GM21390 (cell line): Measurements from ENCODE around the gene ASPRV1.

ENCODE experiments used
- ATAC-seq: cut with Tn5 transposase; IDR thresholded peaks from one replicate; pipeline ENCODE4 v1.9.1; 2021; ENCODE audit not compliant: unreplicated experiment

The ASPRV1 gene

DNA sequence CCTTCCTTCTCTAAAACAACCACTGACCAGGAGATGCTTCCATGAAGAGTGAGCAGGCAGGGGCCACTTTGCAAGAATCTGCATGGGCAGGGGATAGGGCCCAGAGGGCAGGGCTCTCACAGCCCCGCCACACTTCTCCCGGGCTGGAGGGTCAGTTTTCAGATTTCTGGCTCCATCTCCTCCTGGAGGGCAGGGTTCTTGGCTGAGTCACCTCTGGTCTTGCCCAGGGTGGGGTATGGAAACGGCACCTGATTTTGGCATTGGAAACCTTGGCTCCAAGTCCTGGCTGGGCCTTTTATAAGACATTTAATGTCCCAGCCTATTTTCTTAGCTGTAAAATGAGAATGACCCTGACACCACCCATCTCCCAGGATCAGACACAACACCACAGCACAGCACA lies 27.6 kb upstream of the ASPRV1 start:
- ATAC-seq: no peak

DNA sequence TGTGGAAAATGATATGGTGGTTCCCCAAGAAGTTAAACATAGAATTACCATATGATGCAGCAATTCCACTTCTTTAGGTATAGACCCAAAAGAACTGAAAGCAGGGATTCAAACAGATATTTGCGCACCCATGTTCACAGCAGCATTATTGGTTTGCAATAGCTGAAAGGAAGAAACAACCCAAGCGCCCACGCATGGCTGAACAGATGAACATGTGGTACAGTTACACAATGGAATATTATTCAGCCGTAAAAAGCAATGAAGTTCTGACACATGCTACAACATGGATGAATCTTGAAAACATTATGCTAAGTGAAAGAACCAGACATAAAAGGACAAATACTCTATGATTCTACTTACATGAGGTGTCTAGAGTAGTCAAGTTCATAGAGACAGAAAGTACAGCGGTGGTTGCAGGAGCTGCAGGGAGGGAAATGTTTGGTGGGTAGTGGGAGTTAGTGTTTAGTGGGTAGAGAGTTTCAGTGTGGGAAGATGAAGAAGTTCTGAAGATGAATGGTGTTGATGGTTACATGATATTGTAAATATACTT lies 26.7 kb upstream of the ASPRV1 start:
- no peak for ATAC-seq

DNA sequence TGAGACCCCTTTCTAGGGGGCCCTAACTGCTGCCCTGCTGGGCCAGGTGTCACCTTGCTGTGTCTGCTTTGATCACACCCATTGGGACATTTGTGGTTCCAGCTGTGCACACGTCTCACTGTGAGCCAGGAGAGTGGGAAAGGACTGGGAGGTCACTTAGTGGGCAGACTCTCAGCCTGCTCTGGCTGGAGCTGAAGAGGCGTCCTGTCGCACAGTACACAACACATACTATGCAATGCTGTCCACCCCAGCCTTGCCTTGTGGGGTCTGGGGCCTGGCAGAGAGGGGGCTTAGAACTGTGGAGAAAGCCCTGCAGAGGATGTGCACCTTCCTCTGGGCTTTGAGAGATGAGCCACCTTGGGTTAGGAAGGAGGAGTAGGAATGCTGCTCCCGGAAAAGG lies 25.3 kb upstream of the ASPRV1 start:
- no peak for ATAC-seq

DNA sequence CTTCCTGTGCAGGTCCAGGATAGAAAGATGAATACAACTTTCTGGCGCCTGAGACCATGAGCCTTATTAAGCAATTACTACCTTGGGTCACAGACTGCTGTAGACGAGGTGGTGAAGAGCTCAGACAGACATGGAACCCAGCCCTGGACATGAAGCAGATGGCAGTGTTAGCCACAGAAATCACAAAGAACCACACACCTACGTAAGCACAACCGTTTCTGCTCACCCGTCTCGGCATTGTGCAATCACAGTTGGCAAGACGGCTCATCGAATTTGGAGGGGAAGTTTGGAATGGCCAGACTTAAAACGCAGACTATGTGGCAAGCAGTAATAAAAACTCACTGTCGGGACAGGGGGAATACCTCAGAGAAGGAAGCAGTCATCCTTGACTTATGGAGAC lies 24.3 kb upstream of the ASPRV1 start:
- no peak for ATAC-seq

DNA sequence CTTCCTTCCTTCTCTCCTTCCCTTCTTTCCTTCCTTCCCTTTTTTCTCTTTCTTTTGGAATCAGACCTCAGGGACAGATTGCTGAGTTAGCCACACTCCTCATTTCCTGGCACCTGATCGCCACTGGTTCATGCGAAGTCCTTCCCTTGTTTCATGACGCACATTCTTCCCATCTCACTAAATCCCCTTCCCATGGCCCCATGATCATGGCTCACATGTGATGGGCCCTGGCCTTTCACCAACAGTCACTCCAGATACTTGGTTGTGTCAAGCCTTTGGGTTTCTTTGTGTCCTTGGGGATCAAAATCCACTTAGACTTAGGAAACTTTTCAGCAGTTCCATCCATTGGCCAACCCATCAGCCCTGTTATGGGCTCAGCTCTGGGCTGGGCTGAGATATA lies 23.8 kb upstream of the ASPRV1 start:
- ATAC-seq: no peak

DNA sequence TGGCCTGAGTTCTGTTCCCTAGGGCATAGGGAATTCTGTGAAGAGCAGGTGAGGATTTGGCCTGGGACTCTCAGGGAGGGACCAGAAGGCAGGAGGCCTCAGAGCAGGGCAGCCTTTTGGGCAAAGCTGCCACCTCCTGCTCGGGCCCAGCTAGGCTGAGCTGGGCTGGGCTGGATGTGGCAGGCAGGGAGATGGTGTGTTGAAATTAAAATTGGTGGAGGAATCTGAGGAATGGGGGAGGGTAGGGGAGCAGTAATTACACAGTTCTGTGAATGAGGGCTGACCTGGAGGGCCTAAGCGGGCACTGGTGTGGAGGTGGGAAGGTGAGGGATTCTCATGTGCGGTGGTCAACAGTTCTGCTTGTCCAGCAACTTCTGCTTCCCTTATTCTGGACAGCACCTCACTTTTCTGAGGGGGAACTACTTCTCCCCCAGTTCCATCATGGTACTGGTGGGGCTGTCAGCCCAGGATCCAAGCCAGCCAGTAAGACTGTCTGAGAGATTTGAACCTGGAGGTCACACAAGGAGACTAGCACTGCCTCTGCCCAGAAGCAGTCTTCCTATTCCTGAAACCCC lies 22.0 kb upstream of the ASPRV1 start:
- no peak for ATAC-seq

DNA sequence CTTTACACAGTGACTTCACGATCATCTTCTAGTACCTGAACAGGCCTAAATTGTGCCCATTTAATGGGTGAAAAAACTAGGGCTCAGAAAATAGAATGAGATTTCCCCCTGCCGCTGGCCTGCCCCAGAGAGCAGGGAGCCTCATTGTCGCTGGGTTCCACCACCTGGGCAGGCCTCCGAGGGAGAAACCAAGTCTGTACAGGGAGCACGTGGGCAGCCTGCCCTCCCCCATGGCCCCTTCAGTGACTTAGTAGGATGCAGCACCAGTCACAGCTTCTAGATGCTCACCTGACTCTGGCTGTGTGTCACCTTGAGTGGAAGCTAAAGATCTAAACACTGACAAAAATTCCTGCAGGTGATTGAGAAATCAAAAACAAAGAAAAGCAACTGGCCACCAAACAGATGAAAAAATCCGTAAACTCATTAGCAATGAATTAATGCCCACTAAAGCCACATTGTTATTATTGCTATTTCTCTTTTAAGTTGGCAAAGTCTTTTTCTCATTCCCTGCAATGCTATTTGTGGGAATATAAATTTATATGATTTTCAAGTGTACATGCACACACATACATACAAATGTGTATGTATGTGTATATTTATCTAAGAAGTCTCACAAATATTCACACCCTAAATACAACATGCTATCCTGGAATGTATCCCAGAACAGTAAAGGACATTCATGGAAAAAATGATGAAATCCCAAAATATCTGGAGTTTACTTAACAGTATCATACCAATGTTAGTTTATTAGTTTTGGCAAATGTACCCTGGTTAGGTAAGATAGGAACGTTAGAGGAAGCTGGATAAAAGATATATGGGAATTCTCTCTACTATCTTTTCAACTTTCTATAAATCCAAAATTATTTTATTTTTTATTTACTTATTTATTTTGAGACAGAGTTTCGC lies 18.7 kb upstream of the ASPRV1 start:
- ATAC-seq: no peak

DNA sequence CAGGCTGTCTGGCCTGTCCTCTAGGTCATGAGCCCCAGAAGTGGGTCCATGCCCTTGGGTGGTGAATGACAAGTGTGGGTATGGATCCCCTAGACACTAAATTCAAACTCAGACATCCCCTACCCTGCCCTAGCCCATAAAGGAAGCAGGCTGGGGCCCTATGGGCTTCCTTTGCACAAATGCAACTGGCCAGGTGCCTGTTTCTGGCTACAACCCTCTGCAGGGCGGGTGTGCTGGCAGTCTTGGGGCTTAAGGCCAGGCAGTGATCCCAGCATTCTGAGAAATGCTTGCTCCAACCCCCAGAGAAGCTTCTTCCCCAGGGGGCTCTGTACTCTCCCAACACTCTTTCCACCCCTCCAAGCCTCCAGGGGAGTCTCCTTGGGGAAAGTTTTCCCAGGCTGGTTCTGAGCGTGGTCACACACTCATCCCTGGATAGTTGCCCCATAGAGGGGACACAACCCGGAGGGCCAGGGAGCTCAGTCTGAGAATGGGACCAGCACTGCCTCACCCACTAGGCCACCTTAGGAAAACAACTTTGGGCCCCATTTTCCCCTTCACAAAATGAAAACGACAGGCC lies 16.6 kb upstream of the ASPRV1 start:
- no peak for ATAC-seq

DNA sequence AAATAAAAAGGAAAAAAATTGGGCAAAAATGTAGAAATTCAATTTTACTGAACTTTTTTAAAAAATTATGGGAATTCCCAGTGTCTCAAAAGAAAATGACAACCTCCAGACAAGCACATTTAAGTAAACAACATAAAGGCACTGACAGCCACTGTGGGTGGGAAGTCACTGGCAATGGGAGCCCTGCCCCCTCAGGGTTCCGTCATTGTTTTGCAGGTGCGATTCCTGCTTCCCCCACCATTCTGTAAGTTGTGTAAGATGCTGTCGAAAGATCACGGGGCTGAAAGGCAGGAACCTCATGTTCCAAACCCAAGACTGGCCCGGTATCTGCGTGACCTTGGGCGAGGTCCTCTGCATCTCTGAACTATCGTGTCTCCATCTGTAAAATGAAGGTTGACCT lies 15.8 kb upstream of the ASPRV1 start:
- no peak for ATAC-seq

DNA sequence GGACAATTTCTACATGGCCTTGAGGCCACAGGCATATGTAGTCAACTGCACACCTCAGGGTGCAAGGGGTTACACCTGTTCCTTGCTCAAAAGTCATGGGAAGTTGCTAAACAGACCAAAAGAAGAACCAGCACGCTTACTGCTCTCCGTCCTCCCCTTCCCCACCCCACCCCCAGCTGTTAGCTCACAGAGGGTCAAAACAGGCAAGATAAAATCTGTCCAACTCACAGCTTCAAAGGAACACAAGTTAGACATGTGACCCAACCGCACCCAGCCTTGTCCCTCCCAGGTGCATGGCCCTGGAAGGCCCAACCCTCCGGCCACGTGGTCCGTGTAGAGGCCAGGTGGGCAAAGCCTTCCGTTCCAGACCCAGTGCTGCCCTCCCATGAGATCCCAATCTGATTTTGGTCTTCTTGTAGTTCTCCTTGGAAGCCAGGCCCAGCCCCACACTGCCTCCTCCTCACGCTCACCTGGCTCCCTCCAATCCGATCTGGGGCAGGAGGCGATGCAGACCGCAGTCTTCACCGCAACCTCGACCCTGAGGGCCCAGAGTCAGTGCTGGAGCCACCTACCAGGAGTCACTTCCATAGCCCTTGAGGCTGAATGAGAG lies 14.5 kb upstream of the ASPRV1 start:
- no peak for ATAC-seq

DNA sequence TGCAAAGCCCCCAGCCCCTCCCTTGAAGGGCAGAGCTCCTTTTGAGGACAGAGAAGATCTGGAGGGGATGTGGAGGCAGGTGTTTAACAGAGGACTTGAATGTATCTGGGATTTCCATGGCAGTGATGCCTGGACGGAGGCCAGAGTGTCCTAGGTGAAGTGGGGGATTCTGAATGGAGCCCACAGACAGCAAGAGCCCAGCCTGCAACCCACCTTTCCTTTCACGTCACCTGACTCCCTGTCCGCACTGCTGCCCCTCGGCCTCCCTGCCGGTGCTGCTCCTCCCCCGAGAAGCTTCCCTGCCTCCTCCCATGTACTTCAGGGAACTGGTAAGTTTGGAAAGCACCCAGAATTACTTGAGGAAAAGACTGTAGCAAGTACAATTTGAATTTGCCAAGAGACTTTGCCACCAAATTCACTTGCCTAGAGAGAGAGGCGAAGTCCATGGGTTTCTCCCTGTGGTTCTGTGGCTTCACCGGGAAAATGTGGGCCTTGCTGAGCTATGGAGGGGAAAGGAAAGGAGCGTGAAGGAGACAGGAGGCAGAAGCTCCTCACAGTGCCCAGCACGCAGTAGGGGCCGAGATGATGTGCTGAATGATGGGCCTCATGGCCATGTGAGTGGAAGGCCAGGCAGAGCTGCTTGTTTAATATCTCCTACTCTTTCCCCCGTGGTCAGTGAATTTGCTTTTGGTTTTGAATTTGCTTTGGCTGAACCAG lies 13.9 kb upstream of the ASPRV1 start:
- no peak for ATAC-seq

DNA sequence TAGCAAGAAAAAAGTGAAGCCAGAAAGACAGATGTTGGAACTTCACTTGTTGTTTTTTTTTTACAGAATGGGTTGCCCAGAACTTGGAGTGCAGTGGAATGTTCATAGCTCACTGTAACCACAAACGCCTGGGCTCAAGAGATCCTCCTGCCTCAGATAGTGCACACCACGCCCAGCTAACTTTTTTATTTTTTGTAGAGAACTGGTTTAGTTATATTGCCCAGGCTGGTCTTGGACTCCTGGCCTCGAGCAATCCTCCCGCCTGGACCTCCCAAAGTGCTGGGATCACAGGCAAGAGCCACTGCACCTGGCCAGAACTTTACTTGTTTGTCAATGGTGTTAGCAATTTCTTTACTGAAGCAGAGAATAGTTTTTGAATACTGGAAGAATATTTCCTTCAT lies 11.9 kb upstream of the ASPRV1 start:
- no peak for ATAC-seq

DNA sequence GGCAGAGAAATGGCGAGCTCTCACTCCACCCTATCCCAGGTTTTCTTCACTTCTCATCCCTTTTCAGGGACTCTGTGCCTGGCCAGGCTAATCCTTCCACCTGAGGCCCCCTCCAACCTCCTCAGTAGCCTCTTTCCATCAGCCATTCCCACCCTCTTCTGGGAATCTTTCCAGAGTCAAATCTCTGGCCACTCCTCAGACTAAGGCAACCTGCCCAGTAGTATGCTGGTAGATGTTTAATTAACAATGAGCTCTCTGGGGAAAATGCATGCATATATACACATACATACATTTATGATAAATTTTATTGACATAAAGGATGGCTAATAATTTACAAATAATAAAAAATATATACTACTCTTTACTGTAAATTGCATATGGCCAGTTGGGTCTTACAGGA lies 11.4 kb upstream of the ASPRV1 start:
- no peak for ATAC-seq

DNA sequence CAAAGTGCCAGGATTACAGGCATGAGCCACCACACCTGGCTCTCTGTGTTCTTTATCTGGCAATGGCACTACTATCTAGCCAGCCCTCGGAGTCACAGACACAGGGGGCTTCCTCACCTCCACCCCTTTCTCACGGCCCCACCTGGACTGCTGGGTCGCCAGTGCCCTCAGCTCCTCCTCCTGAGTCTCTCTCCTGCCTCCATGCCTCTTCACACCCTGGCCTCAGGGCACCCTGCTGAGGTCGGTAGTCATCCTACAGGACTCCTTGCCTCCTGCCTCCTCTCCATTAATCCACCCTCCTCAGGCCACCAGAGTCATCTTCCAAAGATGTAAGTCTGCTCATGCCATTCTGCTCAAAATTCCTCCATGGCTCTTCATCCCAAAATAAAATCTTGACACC lies 8.6 kb upstream of the ASPRV1 start:
- no peak for ATAC-seq

DNA sequence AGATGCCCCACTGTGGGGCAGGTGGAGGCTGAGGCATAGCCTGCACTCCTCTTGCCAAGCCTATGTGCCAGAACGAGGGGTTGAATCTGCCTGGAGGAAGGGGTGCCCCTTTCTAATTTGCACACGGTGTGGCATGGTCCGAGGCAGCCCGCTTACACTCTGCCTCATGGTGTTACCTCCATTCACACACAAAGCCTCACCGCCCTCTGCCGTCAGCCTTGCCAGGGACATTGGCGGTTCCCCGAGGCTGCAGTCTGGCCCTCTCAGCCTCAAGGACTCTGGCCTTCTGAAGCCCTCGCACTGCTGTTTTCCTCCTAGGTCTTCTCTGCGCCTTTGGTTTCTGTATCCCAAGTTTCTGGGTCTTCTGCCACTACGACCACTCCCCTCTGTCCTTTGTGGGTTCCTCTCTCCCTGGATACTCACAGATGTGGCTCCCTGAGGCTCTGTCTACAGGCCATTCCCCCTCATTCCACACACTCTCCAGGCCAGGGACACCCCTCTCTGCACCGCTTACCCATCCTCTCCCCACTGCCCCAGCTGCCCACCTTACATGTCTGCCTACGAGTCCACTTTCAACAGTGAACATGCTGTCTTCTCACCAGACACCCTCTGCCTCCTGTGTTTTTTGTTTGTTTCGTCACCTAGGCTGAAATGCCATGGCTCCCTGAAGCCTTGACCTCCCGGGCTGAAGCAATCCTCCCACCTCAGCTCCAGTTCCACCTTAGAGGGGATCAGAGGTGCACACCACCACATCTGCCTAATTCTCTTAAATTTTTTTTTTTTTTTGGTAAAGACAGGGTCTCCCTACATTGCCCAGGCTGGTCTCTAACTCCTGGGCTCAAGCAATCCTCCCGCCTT lies 7.9 kb upstream of the ASPRV1 start:
- ATAC-seq: no peak

DNA sequence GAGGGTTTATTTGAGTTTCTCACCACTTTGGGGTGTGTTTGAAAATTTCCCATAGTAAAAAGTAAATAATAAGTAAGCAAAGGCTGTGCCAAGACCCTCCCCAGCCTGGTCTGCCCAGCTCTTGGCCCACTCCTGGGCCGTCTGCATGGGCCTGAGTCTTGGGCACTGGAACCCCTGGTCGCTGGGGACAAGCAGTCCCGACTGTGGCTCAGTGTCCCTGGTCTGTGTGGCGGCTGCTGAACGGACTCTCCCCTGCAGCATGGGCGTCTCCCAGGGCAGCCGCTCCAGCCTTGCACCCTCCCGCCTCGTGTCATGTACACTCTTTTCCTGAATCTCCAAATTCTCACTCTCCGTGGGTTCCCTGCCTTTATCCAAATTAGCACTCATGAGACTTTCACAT lies 7.2 kb upstream of the ASPRV1 start:
- no peak for ATAC-seq

DNA sequence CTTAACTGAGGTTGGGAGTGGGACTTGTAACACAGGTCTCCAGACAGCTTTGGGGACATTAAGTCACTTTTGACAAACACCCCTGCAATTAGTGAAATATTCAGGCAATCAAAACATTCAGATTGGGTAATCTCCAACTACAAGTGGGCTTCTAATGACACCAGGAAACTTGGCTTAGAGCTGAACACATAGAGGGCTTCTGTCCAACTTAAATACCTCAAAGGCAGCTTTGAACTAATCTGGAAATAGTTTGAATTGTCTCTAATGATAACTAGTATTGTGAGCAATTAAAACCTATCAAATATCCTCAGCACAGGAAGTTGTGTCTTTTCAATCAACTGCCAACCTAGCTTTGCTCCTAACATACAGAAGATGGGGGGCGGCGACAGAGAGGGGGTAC lies 5.1 kb upstream of the ASPRV1 start:
- no peak for ATAC-seq

DNA sequence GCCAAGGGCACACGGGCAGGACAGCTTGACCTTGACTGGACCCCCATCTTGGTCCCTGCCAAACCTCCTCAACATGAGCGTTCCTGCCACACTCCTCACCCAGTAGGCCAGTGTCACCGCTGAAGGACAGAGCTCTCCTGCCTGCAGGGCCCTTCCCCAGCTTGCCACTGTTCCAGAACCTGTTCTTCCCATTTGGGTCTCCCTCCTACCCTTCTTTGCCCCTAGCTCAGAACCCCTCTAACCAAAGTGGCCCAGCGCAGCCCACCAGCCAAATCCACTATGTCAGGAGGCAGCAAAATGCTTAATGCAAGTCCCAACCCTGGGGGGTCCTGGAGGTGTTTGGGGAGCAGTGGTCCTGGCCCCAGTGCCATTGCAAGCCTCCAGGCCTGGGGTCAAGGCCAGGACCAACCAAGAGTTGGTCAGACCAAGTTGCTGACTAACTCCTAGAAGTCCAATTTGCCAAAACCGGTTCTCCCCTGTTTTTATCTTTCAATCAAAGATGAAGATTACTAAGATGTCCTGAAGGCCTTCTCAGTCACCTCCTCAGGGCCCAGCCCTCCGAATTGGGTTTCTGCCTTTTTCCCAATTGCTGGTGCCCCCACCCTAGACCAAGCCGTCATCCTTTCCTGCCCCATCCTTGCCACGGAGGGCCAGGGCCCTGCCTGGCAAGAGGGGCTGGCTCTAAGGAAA lies 4.5 kb upstream of the ASPRV1 start:
- no peak for ATAC-seq

DNA sequence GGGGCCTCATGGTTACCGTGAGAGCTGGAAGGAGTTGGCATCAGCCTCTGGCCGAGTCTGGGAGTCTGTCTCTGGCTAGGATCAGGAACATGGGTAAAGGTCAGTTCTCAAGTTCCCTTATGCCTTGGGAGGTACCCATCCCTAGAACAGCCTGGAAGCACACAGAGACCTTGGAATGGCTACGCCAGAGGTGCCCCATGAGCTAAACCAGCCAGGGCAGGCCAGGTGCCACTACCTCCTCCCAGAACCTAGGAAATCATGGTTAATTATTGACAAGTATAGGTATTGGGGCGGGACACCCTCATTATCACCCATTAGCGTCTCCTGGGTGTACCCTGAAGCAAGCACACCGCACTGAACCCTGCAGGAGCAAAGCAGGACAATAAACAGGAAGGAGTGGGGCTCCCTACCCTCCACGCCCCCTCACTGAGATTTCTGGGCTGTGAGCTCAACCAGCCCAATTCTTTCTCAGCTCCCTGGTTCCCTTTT lies 3.0 kb upstream of the ASPRV1 start:
- no peak for ATAC-seq
